GM18505 (cell line): Measurements from ENCODE around the gene COL16A1.

Experiments used
- ATAC-seq: cut with Tn5 transposase; IDR thresholded peaks from one replicate; pipeline ENCODE4 v1.9.1; 2021; ENCODE audit not compliant: unreplicated experiment
- POLR2A ChIP-seq: IDR thresholded peaks from 4 replicates; pipeline ENCODE4 v1.6.1; 2011; ENCODE audit warnings: borderline replicate concordance; ENCODE audit not compliant: insufficient read depth, insufficient read length; ENCODE audit errors: extremely low read depth

Gene COL16A1

DNA sequence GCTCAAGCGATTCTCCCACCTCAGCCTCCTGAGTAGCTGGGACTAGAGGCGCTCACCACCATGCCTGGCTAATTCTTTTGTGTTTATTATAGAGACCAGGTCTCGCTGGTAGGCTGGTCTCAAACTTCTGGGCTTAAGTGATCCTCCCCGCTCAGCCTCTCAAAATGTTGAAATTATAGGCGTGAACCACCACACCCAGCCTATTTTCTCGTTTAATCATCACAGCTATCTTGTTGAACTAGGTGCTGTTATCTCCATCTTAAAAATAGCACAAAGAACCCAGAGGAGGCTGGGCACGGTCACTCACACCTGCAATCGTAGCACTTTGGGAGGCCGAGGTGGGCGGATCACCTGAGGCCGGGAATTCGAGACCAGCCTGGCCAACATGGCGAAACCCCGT is 28.1 kb downstream of the COL16A1 start:
- no peak for TF ChIP-seq POLR2A
- no peak for ATAC-seq

GRCh38 chr1:31675161-31675560 is 28.7 kb downstream of the COL16A1 start:
- no peak for ATAC-seq
- TF ChIP-seq POLR2A, result no peak

DNA sequence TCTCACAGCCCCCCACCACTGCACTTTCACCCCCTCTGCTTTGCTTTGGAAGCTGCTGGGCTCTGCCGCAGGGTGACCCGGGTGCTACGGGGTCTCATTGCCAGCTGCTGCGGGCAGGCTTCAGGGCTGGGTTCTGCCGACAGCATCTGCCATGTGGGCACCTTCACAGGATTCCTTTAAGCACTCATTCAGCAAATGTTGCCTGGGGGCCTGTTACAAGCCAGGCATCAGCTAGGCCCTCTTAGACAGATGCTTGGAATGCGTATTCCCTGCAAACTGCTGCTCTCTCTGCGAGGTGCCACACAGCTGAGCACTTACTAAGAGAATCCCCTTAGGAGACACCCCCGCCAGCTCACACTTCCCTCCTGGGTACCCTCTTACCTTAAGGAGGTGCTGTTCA is 29.2 kb downstream of the COL16A1 start:
- TF ChIP-seq POLR2A, result no peak
- ATAC-seq, result no peak

DNA sequence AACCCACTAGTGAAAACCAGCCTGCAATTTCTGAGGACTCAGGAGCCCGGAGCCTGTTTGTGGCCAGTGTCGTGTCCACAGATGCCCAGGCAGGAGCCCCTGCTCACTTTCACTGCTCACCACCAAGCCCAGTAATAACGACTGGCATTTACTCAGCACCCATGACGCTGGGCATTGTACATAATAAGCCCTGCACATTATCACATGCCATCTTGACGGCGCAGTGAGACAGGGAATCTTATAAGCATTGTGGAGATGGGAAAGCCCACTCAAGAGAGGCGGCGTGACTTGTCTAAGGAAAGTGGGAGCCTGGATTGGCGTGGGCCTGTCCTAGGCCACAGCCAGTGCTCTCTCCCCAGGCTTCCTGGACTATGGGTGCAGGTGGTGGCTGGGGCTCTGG is 30.4 kb downstream of the COL16A1 start:
- no peak for TF ChIP-seq POLR2A
- no peak for ATAC-seq

DNA sequence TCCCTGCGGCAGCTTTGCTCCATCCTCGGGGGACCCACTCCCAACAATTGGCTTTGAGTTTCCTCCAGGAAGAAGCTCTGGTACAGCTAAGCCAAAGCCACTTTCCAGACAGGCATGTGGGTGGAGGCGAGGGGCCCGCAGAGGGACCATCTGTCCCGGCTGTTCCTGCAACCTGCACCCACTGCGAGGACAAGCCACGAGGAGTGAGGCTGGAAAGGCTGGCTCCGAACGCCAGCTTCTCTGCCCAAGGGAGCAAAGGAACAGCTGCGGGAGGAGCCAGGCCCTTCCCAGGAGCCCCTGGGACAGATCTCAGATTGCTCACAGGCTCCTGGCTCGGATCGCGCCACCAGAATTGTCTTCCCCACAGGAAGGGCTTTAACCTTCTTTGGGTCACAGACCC is 30.8 kb downstream of the COL16A1 start:
- no peak for ATAC-seq
- TF ChIP-seq POLR2A, result no peak

DNA sequence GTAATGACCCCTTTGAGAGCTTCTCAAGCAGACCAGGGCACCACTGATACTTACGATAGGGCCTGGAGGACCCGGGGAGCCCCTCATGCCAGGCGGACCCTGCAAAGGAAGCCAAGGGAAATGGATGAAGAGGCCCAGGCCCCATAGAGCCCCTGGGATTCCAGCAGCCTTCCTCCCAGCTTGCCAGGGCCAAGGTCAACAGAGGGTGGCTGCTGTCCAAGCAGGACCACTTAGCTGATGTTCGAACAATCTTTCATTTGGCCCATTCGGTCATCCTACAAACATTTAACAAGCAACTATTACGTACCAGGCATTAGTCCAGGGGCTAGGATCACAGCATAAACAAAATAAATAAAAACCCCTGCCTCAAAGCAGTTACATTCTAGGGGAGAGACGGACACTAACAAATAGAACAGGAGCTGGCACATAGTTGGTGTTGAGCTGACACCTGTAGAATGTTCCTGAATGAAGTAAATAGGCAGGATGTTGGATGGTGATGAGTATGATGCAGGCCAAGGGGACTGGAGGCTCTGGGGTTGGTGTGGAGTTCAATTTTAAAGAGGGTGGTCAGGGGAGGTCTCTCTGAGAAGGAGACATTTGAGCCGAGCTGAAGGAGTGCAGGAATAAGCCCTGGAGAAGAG is 32.1 kb downstream of the COL16A1 start:
- no peak for TF ChIP-seq POLR2A
- ATAC-seq, result no peak

- TF ChIP-seq POLR2A, result no peak
- no peak for ATAC-seq
Measured at GRCh38 chr1:31671147-31671546, 32.7 kb downstream of the COL16A1 start.

- no peak for TF ChIP-seq POLR2A
- ATAC-seq, result no peak
Measured at GRCh38 chr1:31670593-31670964, 33.2 kb downstream of the COL16A1 start.

GRCh38 chr1:31669786-31670592 is 33.8 kb downstream of the COL16A1 start:
- TF ChIP-seq POLR2A, result no peak
- no peak for ATAC-seq

GRCh38 chr1:31669433-31669785 is 34.4 kb downstream of the COL16A1 start:
- ATAC-seq, result no peak
- no peak for TF ChIP-seq POLR2A

DNA sequence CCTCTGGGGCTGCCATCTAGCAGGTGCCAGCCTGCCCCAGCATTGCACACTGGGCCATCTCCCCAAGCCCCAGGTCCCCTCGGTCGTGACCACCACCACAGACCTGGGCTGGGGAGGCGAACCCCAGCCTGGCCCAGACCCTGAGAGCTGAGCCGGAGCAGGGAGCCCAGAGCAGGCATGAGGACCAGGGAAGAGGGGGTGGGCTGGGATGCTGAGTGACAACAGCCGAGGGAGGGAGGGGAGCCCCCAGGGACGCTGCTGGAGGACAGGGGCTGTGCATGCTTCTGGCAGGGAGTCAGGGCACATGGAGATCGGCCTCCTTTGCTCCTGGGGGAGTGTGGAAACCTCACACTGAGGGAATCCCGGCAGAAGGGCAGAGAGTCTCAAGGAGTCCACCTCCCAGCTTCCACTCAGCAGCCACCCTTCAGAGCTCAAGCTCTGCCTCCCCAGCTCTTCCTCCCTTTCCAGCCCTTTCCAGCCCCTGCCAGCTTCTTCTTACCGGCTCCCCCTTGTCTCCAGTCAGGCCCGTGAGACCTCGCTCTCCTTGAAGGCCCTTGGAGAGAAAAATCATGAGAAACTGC is 35.4 kb downstream of the COL16A1 start:
- no peak for TF ChIP-seq POLR2A
- no peak for ATAC-seq

- TF ChIP-seq POLR2A, result no peak
- ATAC-seq, result no peak
Measured at GRCh38 chr1:31667065-31667785, 36.6 kb downstream of the COL16A1 start.

GRCh38 chr1:31666263-31666963 is 37.4 kb downstream of the COL16A1 start:
- no peak for ATAC-seq
- TF ChIP-seq POLR2A, result no peak
